ENCODE data around the gene SSTR3.

Gene SSTR3

GRCh38 chr22:37212174-37212906 lies at the start of gene SSTR3:
TSS of gene SSTR3 (minus strand) at chr22:37212477. CDS start at chr22:37207803, 4,674 bp downstream.
- no peak for TF ChIP-seq CTCF (IDR thresholded peaks at IDR 0.05; ENCODE audit: low read depth, low read length)
- TF ChIP-seq MAX (IDR thresholded peaks at IDR 0.05; ENCODE audit: low read depth, low read length) = no peak
- TF ChIP-seq POLR2A (IDR thresholded peaks at IDR 0.05; ENCODE audit: extremely low read depth, insufficient read length) = no peak
- no peak for TF ChIP-seq MYC (IDR thresholded peaks at IDR 0.05; ENCODE audit: low read depth, low read length)
- no peak within 1 kb of the TSS for H3K4me3 ChIP-seq (ENCODE audit: low read depth, low read length)
- no peak for DNase-seq (ENCODE audit: low read depth)

- no peak overlapping the region for H3K4me3 ChIP-seq (ENCODE audit: low read depth, low read length)
- peak; percentile 65 for DNase-seq (ENCODE audit: low read depth)
- TF ChIP-seq POLR2A (IDR thresholded peaks at IDR 0.05; ENCODE audit: extremely low read depth, insufficient read length) (no peak), CTCF (IDR thresholded peaks at IDR 0.05; ENCODE audit: low read depth, low read length) (peak; percentile 90), MYC (IDR thresholded peaks at IDR 0.05; ENCODE audit: low read depth, low read length) (no peak), MAX (IDR thresholded peaks at IDR 0.05; ENCODE audit: low read depth, low read length) (0 out of 2 replicates have a peak, but pooled peaks have one; percentile 5)
Observed at GRCh38 chr22:37260901-37261336, 48.6 kb upstream of the SSTR3 start.

GRCh38 chr22:37260155-37260795 lies 48.0 kb upstream of the SSTR3 start:
- no peak for TF ChIP-seq CTCF (IDR thresholded peaks at IDR 0.05; ENCODE audit: low read depth, low read length)
- no peak for TF ChIP-seq MAX (IDR thresholded peaks at IDR 0.05; ENCODE audit: low read depth, low read length)
- TF ChIP-seq MYC (IDR thresholded peaks at IDR 0.05; ENCODE audit: low read depth, low read length) = no peak
- no peak for TF ChIP-seq POLR2A (IDR thresholded peaks at IDR 0.05; ENCODE audit: extremely low read depth, insufficient read length)
- no peak for DNase-seq (ENCODE audit: low read depth)
- no peak overlapping the region for H3K4me3 ChIP-seq (ENCODE audit: low read depth, low read length)

- TF ChIP-seq CTCF (IDR thresholded peaks at IDR 0.05; ENCODE audit: low read depth, low read length) (peak; percentile 24), MYC (IDR thresholded peaks at IDR 0.05; ENCODE audit: low read depth, low read length) (no peak), MAX (IDR thresholded peaks at IDR 0.05; ENCODE audit: low read depth, low read length) (no peak)
- no peak overlapping the region for H3K4me3 ChIP-seq (ENCODE audit: low read depth, low read length)
- no peak for DNase-seq (ENCODE audit: low read depth)
Observed at GRCh38 chr22:37259540-37260029, 47.3 kb upstream of the SSTR3 start.

- no peak overlapping the region for H3K4me3 ChIP-seq (ENCODE audit: low read depth, low read length)
- TF ChIP-seq CTCF (IDR thresholded peaks at IDR 0.05; ENCODE audit: low read depth, low read length) (no peak), POLR2A (IDR thresholded peaks at IDR 0.05; ENCODE audit: extremely low read depth, insufficient read length) (no peak), MAX (IDR thresholded peaks at IDR 0.05; ENCODE audit: low read depth, low read length) (no peak), MYC (IDR thresholded peaks at IDR 0.05; ENCODE audit: low read depth, low read length) (no peak)
- DNase-seq (ENCODE audit: low read depth) = no peak
Observed at GRCh38 chr22:37258753-37259401, 46.6 kb upstream of the SSTR3 start.

Measured in NB4 (cell line).